HCT116 (cell line): ENCODE measurements around the gene ATP8A2.

Experiments
- CBX3 ChIP-seq: IDR thresholded peaks from 2 replicates; pipeline ENCODE4 v1.6.1; 2012; ENCODE audit warnings: low read depth
- CEBPB ChIP-seq: IDR thresholded peaks from 2 replicates; pipeline ENCODE4 v1.6.1; 2012; ENCODE audit warnings: low read depth
- EZH2 ChIP-seq: fragments of 200-600 bp; sonication (generic); IDR thresholded peaks from 2 replicates; pipeline ENCODE4 v1.6.1; 2017; ENCODE audit warnings: antibody characterized with exemption, mixed run types
- FOSL1 ChIP-seq: IDR thresholded peaks from 2 replicates; pipeline ENCODE4 v1.6.1; 2012; ENCODE audit warnings: low read depth
- JUND ChIP-seq: IDR thresholded peaks from 2 replicates; pipeline ENCODE4 v1.6.1; 2012
- MAX ChIP-seq: IDR thresholded peaks from 2 replicates; pipeline ENCODE4 v1.6.1; 2012
- POLR2A ChIP-seq: IDR thresholded peaks from 2 replicates; pipeline ENCODE4 v1.7.0; 2011; ENCODE audit warnings: borderline replicate concordance; ENCODE audit not compliant: insufficient read depth, insufficient read length; ENCODE audit errors: extremely low read depth
- POLR2AphosphoS5 ChIP-seq: IDR thresholded peaks from 2 replicates; pipeline ENCODE4 v1.6.1; 2011; ENCODE audit warnings: mild to moderate bottlenecking, low read depth, low read length, moderate library complexity
- ZFX ChIP-seq: fragments of 450-650 bp; IDR thresholded peaks from 2 replicates; pipeline ENCODE4 v1.6.1; 2017
- ZNF274 ChIP-seq: fragments of 200-500 bp; sonication (Bioruptor generic); IDR thresholded peaks from 2 replicates; pipeline ENCODE4 v1.6.1; 2014; ENCODE audit warnings: mild to moderate bottlenecking, low read depth, low read length, inconsistent platforms
- TF ChIP-seq, protein P1 (sequence below), 3 experiments: fragments of 200-600 bp in 1 of 3; sonication (generic) in 1 of 3; IDR thresholded peaks in 2 of 3; conservative IDR thresholded peaks in 1 of 3; 2 replicates each; pipeline ENCODE4 v1.5.1; 2012 to 2017; ENCODE audit warnings: low read depth in 2 of 3, low read length in 2 of 3, antibody characterized with exemption in 1 of 3, borderline replicate concordance in 1 of 3, control low read depth in 1 of 3, mild to moderate bottlenecking in 1 of 3, mixed read lengths in 1 of 3, mixed run types in 1 of 3, moderate library complexity in 1 of 3; ENCODE audit not compliant: insufficient read depth in 1 of 3
- TF ChIP-seq, protein P2 (sequence below): IDR thresholded peaks from 2 replicates; pipeline ENCODE4 v1.6.1; 2011; ENCODE audit warnings: mild to moderate bottlenecking, low read length, moderate library complexity; ENCODE audit not compliant: insufficient replicate concordance; ENCODE audit errors: extremely low read depth
- TF ChIP-seq, protein P3 (sequence below): IDR thresholded peaks from 2 replicates; pipeline ENCODE4 v1.6.1; 2012; ENCODE audit warnings: low read depth
- TF ChIP-seq, protein P4 (sequence below): IDR thresholded peaks from 2 replicates; pipeline ENCODE4 v1.6.1; 2012

GRCh38 chr13:26017932-26018665, 646.3 kb downstream of the ATP8A2 start:
- TF ChIP-seq, protein P1, sequence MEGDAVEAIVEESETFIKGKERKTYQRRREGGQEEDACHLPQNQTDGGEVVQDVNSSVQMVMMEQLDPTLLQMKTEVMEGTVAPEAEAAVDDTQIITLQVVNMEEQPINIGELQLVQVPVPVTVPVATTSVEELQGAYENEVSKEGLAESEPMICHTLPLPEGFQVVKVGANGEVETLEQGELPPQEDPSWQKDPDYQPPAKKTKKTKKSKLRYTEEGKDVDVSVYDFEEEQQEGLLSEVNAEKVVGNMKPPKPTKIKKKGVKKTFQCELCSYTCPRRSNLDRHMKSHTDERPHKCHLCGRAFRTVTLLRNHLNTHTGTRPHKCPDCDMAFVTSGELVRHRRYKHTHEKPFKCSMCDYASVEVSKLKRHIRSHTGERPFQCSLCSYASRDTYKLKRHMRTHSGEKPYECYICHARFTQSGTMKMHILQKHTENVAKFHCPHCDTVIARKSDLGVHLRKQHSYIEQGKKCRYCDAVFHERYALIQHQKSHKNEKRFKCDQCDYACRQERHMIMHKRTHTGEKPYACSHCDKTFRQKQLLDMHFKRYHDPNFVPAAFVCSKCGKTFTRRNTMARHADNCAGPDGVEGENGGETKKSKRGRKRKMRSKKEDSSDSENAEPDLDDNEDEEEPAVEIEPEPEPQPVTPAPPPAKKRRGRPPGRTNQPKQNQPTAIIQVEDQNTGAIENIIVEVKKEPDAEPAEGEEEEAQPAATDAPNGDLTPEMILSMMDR (IDR thresholded peaks at IDR 0.05 in 2 of 3, conservative IDR thresholded peaks at IDR 0.05 in 1 of 3; ENCODE audit: borderline replicate concordance in 1 of 3, insufficient read depth in 1 of 3, low read depth in 2 of 3, low read length in 2 of 3), result no peak
- TF ChIP-seq EZH2 (no peak), FOSL1 (no peak), JUND (no peak), POLR2A (no peak), POLR2AphosphoS5 (no peak), CBX3 (no peak), CEBPB (no peak), MAX (no peak), ZFX (no peak), ZNF274 (no peak)
- TF ChIP-seq, protein P2, sequence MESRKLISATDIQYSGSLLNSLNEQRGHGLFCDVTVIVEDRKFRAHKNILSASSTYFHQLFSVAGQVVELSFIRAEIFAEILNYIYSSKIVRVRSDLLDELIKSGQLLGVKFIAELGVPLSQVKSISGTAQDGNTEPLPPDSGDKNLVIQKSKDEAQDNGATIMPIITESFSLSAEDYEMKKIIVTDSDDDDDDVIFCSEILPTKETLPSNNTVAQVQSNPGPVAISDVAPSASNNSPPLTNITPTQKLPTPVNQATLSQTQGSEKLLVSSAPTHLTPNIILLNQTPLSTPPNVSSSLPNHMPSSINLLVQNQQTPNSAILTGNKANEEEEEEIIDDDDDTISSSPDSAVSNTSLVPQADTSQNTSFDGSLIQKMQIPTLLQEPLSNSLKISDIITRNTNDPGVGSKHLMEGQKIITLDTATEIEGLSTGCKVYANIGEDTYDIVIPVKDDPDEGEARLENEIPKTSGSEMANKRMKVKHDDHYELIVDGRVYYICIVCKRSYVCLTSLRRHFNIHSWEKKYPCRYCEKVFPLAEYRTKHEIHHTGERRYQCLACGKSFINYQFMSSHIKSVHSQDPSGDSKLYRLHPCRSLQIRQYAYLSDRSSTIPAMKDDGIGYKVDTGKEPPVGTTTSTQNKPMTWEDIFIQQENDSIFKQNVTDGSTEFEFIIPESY, result no peak
- TF ChIP-seq, protein P3, sequence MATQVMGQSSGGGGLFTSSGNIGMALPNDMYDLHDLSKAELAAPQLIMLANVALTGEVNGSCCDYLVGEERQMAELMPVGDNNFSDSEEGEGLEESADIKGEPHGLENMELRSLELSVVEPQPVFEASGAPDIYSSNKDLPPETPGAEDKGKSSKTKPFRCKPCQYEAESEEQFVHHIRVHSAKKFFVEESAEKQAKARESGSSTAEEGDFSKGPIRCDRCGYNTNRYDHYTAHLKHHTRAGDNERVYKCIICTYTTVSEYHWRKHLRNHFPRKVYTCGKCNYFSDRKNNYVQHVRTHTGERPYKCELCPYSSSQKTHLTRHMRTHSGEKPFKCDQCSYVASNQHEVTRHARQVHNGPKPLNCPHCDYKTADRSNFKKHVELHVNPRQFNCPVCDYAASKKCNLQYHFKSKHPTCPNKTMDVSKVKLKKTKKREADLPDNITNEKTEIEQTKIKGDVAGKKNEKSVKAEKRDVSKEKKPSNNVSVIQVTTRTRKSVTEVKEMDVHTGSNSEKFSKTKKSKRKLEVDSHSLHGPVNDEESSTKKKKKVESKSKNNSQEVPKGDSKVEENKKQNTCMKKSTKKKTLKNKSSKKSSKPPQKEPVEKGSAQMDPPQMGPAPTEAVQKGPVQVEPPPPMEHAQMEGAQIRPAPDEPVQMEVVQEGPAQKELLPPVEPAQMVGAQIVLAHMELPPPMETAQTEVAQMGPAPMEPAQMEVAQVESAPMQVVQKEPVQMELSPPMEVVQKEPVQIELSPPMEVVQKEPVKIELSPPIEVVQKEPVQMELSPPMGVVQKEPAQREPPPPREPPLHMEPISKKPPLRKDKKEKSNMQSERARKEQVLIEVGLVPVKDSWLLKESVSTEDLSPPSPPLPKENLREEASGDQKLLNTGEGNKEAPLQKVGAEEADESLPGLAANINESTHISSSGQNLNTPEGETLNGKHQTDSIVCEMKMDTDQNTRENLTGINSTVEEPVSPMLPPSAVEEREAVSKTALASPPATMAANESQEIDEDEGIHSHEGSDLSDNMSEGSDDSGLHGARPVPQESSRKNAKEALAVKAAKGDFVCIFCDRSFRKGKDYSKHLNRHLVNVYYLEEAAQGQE, result no peak
- TF ChIP-seq, protein P4, sequence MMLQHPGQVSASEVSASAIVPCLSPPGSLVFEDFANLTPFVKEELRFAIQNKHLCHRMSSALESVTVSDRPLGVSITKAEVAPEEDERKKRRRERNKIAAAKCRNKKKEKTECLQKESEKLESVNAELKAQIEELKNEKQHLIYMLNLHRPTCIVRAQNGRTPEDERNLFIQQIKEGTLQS, result no peak
